Stimulated activated CD4-positive, alpha-beta T cell treated with anti-CD3 and anti-CD28 coated beads, Interleukin-15, amount 100 ng/mL, for 24 hours (primary cell): Measurements from ENCODE around the gene PCDHGA9.
"Not testable (repeated sequence)": the region's sequence is repeated elsewhere in the genome, so short reads cannot be mapped to it uniquely, and the experiment has no call there.

Experiments
- DNase-seq: peaks from one replicate; pipeline ENCODE4 v3.0.0-alpha.2; 2020

PCDHGA9 gene

GRCh38 chr5:141414548-141415274, 12.1 kb downstream of the PCDHGA9 start:
- not testable (repeated sequence) for DNase-seq

DNA sequence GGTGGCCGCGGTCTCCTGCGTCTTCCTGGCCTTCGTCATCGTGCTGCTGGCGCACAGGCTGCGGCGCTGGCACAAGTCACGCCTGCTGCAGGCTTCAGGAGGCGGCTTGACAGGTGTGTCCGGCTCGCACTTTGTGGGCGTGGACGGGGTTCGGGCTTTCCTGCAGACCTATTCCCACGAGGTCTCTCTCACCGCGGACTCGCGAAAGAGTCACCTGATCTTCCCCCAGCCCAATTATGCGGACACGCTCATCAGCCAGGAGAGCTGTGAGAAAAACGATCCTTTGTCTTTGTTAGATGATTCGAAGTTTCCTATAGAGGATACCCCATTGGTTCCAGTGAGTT, 12.7 kb downstream of the PCDHGA9 start:
- DNase-seq = not testable (repeated sequence)

GRCh38 chr5:141417494-141418172, 15.1 kb downstream of the PCDHGA9 start, which contains the start of gene PCDHGB7:
Gene PCDHGB7, plus strand, starts transcription at chr5:141417677. Its CDS starts 183 bp downstream, at chr5:141417860.
- DNase-seq = peak; percentile 75

- no peak for DNase-seq
Observed at GRCh38 chr5:141419074-141419880, 16.7 kb downstream of the PCDHGA9 start.

DNA sequence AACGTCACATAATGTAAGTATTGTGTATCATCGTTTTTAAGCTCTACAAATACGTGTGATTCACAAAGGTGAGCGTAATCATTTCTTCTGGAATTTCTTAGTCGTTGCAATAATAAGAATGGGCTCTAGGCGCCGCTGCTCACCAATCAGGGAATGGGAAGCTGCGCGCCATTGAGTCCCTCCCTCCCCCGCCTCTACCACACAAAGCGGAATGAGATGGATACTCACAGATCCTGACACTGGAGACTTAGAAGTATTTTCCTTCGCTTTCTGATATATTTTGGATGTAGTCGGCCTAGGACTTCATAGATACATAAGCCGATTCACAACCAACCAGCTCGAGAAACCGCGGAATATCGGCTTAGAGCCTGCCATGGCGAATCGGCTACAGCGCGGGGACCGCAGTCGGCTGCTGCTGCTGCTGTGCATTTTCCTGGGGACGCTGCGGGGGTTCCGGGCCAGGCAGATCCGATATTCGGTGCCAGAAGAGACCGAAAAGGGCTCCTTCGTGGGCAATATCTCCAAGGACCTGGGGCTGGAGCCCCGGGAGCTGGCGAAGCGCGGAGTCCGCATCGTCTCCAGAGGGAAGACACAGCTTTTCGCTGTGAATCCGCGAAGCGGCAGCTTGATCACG, 18.4 kb downstream of the PCDHGA9 start, which contains the start of gene PCDHGA11:
TSS of gene PCDHGA11 (plus strand) at position 197 of the 634 bp plus-strand sequence. CDS start at position 374, 177 bp downstream.
- DNase-seq = peak; percentile 69

DNA sequence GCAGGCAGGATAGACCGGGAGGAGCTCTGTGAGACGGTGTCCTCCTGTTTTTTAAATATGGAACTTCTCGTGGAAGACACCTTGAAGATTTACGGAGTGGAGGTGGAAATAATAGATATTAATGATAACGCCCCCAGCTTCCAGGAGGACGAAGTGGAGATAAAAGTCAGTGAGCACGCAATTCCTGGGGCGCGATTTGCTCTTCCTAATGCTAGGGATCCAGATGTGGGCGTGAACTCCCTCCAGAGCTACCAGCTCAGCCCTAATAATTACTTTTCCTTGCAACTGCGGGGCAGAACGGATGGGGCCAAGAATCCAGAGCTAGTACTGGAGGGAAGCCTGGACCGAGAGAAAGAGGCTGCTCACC, 18.9 kb downstream of the PCDHGA9 start:
- DNase-seq = no peak

- no peak for DNase-seq
Observed at GRCh38 chr5:141422742-141423291, 20.2 kb downstream of the PCDHGA9 start.

GRCh38 chr5:141427783-141428426, 25.3 kb downstream of the PCDHGA9 start:
- DNase-seq = no peak

DNA sequence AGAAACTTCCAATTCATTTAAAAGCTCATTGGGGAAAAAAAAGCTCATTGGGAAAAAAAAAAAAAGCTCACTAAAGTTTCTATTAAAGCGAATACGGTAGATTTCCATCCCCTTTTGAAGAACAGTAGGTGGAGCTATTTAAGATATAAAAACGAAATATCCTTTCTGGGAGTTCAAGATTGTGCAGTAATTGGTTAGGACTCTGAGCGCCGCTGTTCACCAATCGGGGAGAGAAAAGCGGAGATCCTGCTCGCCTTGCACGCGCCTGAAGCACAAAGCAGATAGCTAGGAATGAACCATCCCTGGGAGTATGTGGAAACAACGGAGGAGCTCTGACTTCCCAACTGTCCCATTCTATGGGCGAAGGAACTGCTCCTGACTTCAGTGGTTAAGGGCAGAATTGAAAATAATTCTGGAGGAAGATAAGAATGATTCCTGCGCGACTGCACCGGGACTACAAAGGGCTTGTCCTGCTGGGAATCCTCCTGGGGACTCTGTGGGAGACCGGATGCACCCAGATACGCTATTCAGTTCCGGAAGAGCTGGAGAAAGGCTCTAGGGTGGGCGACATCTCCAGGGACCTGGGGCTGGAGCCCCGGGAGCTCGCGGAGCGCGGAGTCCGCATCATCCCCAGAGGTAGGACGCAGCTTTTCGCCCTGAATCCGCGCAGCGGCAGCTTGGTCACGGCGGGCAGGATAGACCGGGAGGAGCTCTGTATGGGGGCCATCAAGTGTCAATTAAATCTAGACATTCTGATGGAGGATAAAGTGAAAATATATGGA, 27.9 kb downstream of the PCDHGA9 start, which contains the start of gene PCDHGA12:
TSS of gene PCDHGA12 (plus strand) at position 176 of the 782 bp plus-strand sequence. CDS start at position 429, 253 bp downstream.
- DNase-seq = peak; percentile 50

DNA sequence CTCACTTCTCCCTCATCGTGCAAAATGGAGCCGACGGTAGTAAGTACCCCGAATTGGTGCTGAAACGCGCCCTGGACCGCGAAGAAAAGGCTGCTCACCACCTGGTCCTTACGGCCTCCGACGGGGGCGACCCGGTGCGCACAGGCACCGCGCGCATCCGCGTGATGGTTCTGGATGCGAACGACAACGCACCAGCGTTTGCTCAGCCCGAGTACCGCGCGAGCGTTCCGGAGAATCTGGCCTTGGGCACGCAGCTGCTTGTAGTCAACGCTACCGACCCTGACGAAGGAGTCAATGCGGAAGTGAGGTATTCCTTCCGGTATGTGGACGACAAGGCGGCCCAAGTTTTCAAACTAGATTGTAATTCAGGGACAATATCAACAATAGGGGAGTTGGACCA, 28.7 kb downstream of the PCDHGA9 start:
- DNase-seq = no peak

DNA sequence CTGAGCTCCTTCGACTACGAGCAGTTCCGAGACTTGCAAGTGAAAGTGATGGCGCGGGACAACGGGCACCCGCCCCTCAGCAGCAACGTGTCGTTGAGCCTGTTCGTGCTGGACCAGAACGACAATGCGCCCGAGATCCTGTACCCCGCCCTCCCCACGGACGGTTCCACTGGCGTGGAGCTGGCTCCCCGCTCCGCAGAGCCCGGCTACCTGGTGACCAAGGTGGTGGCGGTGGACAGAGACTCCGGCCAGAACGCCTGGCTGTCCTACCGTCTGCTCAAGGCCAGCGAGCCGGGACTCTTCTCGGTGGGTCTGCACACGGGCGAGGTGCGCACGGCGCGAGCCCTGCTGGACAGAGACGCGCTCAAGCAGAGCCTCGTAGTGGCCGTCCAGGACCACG, 29.7 kb downstream of the PCDHGA9 start:
- not testable (repeated sequence) for DNase-seq

GRCh38 chr5:141432726-141433125, 30.1 kb downstream of the PCDHGA9 start:
- DNase-seq = not testable (repeated sequence)

DNA sequence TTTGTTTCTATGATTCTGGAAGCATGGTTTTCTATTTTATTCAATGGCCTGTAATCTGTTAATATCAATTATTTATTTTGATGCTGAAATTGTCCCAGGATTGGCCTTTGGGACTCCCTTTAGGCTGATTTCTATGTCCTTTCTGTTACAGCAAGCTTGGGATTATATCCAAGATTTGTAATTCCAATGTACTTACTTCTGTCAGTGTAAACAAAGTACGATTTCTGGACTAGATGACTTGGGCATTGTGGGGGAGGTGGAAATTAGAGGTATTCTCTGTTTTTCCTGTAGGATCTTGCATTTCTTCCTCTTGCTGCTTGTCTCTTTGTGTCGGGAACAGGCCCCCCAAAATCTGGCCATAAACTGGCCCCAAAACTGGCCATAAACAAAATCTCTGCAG, 31.4 kb downstream of the PCDHGA9 start:
- no peak for DNase-seq

DNA sequence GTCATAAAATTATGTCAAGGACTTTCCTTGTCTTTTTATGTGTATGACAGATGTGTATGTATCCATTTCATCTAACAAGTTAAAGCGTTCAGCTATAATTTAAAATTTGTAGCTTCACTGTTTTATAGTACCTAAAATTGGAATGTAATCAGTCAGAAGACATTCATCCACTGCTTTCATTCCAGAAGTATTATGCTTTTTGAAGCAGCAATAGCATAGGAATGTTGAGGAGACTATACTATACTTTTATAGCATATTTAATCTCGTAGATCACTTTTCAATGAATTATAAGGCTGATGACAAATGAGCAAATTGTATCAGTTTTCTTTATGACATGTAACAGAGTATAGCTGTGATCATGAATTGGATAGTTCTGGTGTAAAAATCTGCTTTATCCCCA, 34.6 kb downstream of the PCDHGA9 start:
- no peak for DNase-seq

DNA sequence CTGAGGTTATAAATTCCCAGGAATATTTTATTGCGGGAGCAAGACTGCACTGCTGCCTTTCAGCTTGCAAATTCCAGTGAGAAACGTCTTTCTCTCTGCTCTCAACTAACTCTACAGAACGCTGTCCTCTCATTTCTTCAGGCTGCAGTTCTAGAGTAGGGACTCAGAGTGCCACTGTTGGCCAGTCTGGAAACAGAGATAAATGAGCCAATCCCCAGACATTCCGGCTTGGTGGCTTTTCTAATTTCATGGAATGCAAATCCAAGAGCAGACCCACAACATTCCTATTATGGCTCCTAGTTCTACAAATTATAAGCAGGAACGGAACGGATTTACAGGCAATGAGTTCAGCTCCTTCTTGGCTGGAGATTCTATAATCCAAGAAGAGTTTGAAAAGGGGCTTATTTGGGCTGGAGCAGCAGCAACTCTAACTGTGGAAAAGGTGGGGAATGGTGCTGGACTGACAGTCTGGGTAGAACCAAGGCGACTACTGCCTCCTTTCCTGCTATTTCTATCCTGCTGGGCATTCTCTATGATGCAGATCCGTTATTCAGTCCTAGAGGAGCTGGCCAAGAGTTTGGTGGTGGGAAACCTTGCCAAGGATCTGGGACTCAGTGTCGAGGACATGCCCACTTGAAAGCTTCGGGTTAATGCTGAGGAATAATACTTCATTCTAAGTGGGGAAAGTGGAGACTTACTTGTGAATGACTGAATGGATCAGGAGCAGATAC, 37.0 kb downstream of the PCDHGA9 start:
- no peak for DNase-seq

DNA sequence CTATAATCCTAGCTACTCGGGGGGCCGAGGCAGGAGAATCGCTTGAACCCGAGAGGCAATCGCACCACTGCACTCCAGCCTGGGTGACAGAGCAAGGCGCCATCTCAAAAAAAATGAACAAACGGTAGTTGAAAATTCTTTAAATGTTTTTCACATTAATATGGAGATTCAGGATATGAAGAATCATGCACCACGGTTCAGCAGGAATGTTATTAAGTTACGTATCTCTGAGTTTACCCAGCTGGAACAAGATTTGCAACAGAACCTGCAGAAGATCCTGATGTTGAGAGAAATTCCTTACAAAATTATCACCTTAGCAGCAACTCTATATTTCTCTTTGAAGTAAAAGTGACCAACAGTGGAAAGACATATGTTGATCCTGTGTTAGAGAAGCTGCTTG, 37.8 kb downstream of the PCDHGA9 start:
- no peak for DNase-seq

DNA sequence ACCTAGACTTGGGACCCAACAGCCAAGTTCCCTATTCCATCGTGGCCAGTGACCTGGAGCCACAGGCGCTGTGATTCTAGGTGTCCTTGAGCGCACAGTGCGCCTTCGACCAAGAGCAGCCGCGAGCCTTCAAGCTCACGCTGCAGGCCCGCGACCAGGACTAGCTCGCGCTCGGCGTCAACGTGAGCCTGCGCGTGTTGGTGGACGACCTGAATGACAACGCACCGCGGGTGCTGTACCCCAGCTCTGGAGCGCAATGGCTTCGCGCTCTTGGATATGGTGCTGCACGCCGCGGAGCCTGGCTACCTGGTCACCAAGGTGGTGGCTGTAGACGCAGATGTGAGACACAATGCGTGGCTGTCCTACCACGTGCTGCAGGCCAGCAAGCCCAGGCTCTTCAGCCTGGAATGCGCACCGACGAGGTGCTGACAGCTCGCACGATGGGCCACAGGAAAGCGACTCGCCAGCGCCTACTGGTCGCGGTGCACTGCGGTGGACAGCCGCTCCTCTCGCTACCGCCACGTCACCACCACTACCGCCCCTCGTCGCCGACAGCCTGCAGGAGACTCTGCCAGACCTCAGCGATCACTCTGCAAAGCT, 39.1 kb downstream of the PCDHGA9 start:
- DNase-seq = no peak
